GM13976 (cell line): ENCODE results near the gene CTRB1.

Source experiments
- DNase-seq: peaks from one replicate; pipeline ENCODE4 v3.0.0; 2012; ENCODE audit warnings: low spot score
- CTCF ChIP-seq: IDR thresholded peaks from 2 replicates; pipeline ENCODE4 v1.5.1; 2012; ENCODE audit warnings: borderline replicate concordance, mild to moderate bottlenecking; ENCODE audit not compliant: insufficient read depth; ENCODE audit errors: extremely low read depth, missing control alignments, control extremely low read depth
- in situ Hi-C: fragments of 300-500 bp; cut with MboI; formaldehyde crosslinking; loops from one replicate; pipeline ENCODE4 v1.12.0; 2022; ENCODE audit warnings: low sequenced_read_pairs, mixed read lengths, inconsistent platforms; ENCODE audit not compliant: unreplicated experiment

CTRB1 gene

GRCh38 chr16:75218256-75219076 is at the start of gene CTRB1:
CTRB1 (plus strand) TSS chr16:75218988; CDS start chr16:75219008, 20 bp downstream.
- DNase-seq: peak; percentile 66
- no peak for TF ChIP-seq CTCF
- in situ Hi-C loops: loop anchor here (10.0 to 25.0 kb wide), 2 partner anchors 166 to 544 kb away; no protein-coding TSS in a partner anchor

- in situ Hi-C loops: no loop called here
- TF ChIP-seq CTCF: no peak
- no peak for DNase-seq
Observed at GRCh38 chr16:75169899-75170405, 48.8 kb upstream of the CTRB1 start.

DNA sequence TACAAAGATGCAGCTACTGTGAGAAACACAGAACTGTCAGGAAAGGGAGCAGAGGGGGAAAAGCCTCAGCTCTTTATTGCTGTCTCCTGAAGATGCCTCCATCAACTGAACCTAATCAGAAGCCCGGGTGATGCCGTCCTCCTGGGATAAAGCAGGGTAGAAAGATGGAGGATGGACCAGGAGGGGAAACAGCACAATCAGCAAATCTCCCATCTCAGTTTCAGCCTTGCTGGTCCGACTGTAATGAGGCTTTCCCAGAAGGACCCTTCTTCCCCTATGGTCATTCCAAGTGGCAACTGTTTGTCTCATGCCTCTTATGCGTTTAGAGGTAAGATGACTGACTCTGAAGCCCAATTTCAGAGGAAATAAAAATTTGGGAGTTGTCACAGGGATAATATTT is 46.2 kb upstream of the CTRB1 start:
- in situ Hi-C loops: no loop called here
- no peak for DNase-seq

GRCh38 chr16:75175074-75175473 is 43.7 kb upstream of the CTRB1 start:
- TF ChIP-seq CTCF: no peak
- in situ Hi-C loops: no loop called here
- DNase-seq: no peak

More for the DNA sequence above, 46.2 kb upstream of the CTRB1 start:
- TF ChIP-seq CTCF: no peak

DNA sequence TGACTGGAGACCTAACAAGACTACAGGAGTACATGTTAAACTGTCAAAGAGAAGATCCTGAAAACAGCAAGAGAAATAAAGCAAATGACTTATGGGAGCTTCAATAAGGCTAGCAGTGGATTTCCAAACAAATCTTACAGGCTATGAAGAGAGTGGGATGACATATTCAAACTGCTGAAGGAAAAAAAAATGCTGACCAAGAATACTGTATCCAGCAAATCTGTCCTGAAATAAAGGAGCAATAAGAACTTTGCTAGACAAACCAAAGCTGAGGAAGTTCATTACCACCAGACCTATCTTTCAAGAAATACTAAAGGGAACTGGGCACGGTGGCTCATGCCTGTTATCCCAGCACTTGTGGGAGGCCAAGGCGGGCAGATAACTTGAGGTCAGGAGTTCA is 41.9 kb upstream of the CTRB1 start:
- no peak for DNase-seq
- in situ Hi-C loops: no loop called here
- TF ChIP-seq CTCF: no peak

GRCh38 chr16:75179208-75179607 is 39.6 kb upstream of the CTRB1 start:
- TF ChIP-seq CTCF: no peak
- in situ Hi-C loops: no loop called here
- DNase-seq: no peak
